GM18511 (cell line): ENCODE results near the gene CST1.
"Not testable (repeated sequence)": the region's sequence is repeated elsewhere in the genome, so short reads cannot be mapped to it uniquely, and the experiment has no call there.

ENCODE experiments used
- ATAC-seq: cut with Tn5 transposase; IDR thresholded peaks from one replicate; pipeline ENCODE4 v1.9.1; 2021; ENCODE audit warnings: mild to moderate bottlenecking, moderate library complexity; ENCODE audit not compliant: unreplicated experiment

The CST1 gene

GRCh38 chr20:23755131-23755611, 4.4 kb upstream of the CST1 start:
- ATAC-seq, result not testable (repeated sequence)

- no peak for ATAC-seq
Measured at GRCh38 chr20:23754731-23755130, 4.0 kb upstream of the CST1 start.

GRCh38 chr20:23753589-23753988, 2.9 kb upstream of the CST1 start:
- ATAC-seq, result no peak

- no peak for ATAC-seq
Measured at GRCh38 chr20:23753194-23753548, 2.4 kb upstream of the CST1 start.

GRCh38 chr20:23752481-23753193, 1.9 kb upstream of the CST1 start:
- no peak for ATAC-seq

GRCh38 chr20:23752019-23752418, 1.3 kb upstream of the CST1 start:
- ATAC-seq, result no peak

GRCh38 chr20:23749746-23750145, 989 bp downstream of the CST1 start:
- no peak for ATAC-seq

- not testable (repeated sequence) for ATAC-seq
Measured at GRCh38 chr20:23748975-23749374, 1.8 kb downstream of the CST1 start.

- not testable (repeated sequence) for ATAC-seq
Measured at GRCh38 chr20:23747551-23747950, 3.2 kb downstream of the CST1 start.

- not testable (repeated sequence) for ATAC-seq
Measured at GRCh38 chr20:23747092-23747491, 3.6 kb downstream of the CST1 start.

GRCh38 chr20:23746321-23746720, 4.4 kb downstream of the CST1 start:
- ATAC-seq, result no peak

GRCh38 chr20:23745247-23745646, 5.5 kb downstream of the CST1 start:
- no peak for ATAC-seq

GRCh38 chr20:23744817-23745216, 5.9 kb downstream of the CST1 start:
- no peak for ATAC-seq

GRCh38 chr20:23735391-23735790, 15.3 kb downstream of the CST1 start:
- ATAC-seq, result not testable (repeated sequence)

GRCh38 chr20:23734949-23735348, 15.8 kb downstream of the CST1 start:
- not testable (repeated sequence) for ATAC-seq

GRCh38 chr20:23734440-23734839, 16.3 kb downstream of the CST1 start:
- ATAC-seq, result not testable (repeated sequence)

GRCh38 chr20:23727016-23727415, 23.7 kb downstream of the CST1 start:
- ATAC-seq, result no peak

GRCh38 chr20:23725102-23725501, 25.6 kb downstream of the CST1 start:
- ATAC-seq, result no peak

GRCh38 chr20:23723659-23724307, 27.0 kb downstream of the CST1 start:
- ATAC-seq, result peak; percentile 71

GRCh38 chr20:23722851-23723250, 27.9 kb downstream of the CST1 start:
- not testable (repeated sequence) for ATAC-seq

- ATAC-seq, result no peak
Measured at GRCh38 chr20:23721962-23722361, 28.8 kb downstream of the CST1 start.

- not testable (repeated sequence) for ATAC-seq
Measured at GRCh38 chr20:23719351-23719750, 31.4 kb downstream of the CST1 start.
